Measurements from ENCODE around the gene LCTL. TPM values are rescaled to one million over a fixed set of nuclear protein-coding genes. Genes with fewer than 3 reads are reported as not detected.
"Not testable (repeated sequence)": the region's sequence is repeated elsewhere in the genome, so short reads cannot be mapped to it uniquely, and the experiment has no call there.

LCTL gene
- total and polyA plus RNA-seq, 2 donors (not counting 1 experiment from before 2014, with no cell fraction given): 0.66 to 0.96 TPM

GRCh38 chr15:66590435-66590834 is 24.6 kb upstream of the LCTL start:
- Histone ChIP-seq H3K9ac (ENCODE audit: insufficient read depth, low read length) (no peak overlapping the region), H3K9me3 (ENCODE audit: control insufficient read depth, insufficient read depth, low read depth, low read length) (no peaks in the 10 kb centered on the region), H3K36me3 (ENCODE audit: control insufficient read depth, insufficient read depth, low read length) (no peaks in the 10 kb centered on the region), H2AFZ (ENCODE audit: low read length) (no peak overlapping the region), H3K27ac (ENCODE audit: insufficient read depth, low read length) (no peak overlapping the region), H4K20me1 (ENCODE audit: control insufficient read depth, extremely low read depth, insufficient read depth, low read length) (no peaks in the 10 kb centered on the region), H3K27me3 (ENCODE audit: control insufficient read depth, insufficient read depth, low read length) (peaks cover 24% of the 10 kb centered on the region), H3K4me2 (ENCODE audit: extremely low read depth, insufficient read depth, low read length) (no peak overlapping the region), H3K4me3 (replicated peaks in 1 of 4; ENCODE audit: control extremely low read depth in 1 of 4, insufficient read depth in 1 of 4, low read depth in 3 of 4, low read length in 4 of 4) (no peak overlapping the region), H3K4me1 (ENCODE audit: control insufficient read depth, extremely low read depth, insufficient read depth, low read length) (no peaks in the 10 kb centered on the region), H3K79me2 (ENCODE audit: control insufficient read depth, insufficient read depth, low read length) (no peaks in the 10 kb centered on the region)
- DNase-seq (ENCODE audit: low read depth in 2 of 2): no peak
- no peak for TF ChIP-seq CTCF (conservative IDR thresholded peaks at IDR 0.05 in 1 of 2, IDR thresholded peaks at IDR 0.05 in 1 of 2; ENCODE audit: low read depth in 1 of 2, low read length in 2 of 2)
- TF ChIP-seq EZH2 (IDR thresholded peaks at IDR 0.05; ENCODE audit: low read length, missing control alignments): no peak

- not testable (repeated sequence) for H3K4me2 ChIP-seq (ENCODE audit: extremely low read depth, insufficient read depth, low read length); H3K9ac ChIP-seq (ENCODE audit: insufficient read depth, low read length); H3K4me1 ChIP-seq (ENCODE audit: control insufficient read depth, extremely low read depth, insufficient read depth, low read length); H3K4me3 ChIP-seq (replicated peaks in 1 of 4; ENCODE audit: control extremely low read depth in 1 of 4, insufficient read depth in 1 of 4, low read depth in 3 of 4, low read length in 4 of 4); H3K27ac ChIP-seq (ENCODE audit: insufficient read depth, low read length); H4K20me1 ChIP-seq (ENCODE audit: control insufficient read depth, extremely low read depth, insufficient read depth, low read length); H3K9me3 ChIP-seq (ENCODE audit: control insufficient read depth, insufficient read depth, low read depth, low read length); H2AFZ ChIP-seq (ENCODE audit: low read length); H3K79me2 ChIP-seq (ENCODE audit: control insufficient read depth, insufficient read depth, low read length); H3K36me3 ChIP-seq (ENCODE audit: control insufficient read depth, insufficient read depth, low read length); DNase-seq (ENCODE audit: low read depth in 2 of 2)
- peaks cover 24% of the 10 kb centered on the region for H3K27me3 ChIP-seq (ENCODE audit: control insufficient read depth, insufficient read depth, low read length)
These were observed 23.6 kb upstream of the LCTL start for GRCh38 chr15:66589429-66589828.

- Histone ChIP-seq H2AFZ (ENCODE audit: low read length) (no peak overlapping the region), H3K9me3 (ENCODE audit: control insufficient read depth, insufficient read depth, low read depth, low read length) (no peaks in the 10 kb centered on the region), H4K20me1 (ENCODE audit: control insufficient read depth, extremely low read depth, insufficient read depth, low read length) (no peaks in the 10 kb centered on the region), H3K9ac (ENCODE audit: insufficient read depth, low read length) (no peak overlapping the region), H3K4me2 (ENCODE audit: extremely low read depth, insufficient read depth, low read length) (no peak overlapping the region), H3K27me3 (ENCODE audit: control insufficient read depth, insufficient read depth, low read length) (peaks cover 28% of the 10 kb centered on the region), H3K36me3 (ENCODE audit: control insufficient read depth, insufficient read depth, low read length) (no peaks in the 10 kb centered on the region), H3K27ac (ENCODE audit: insufficient read depth, low read length) (no peak overlapping the region), H3K79me2 (ENCODE audit: control insufficient read depth, insufficient read depth, low read length) (no peaks in the 10 kb centered on the region), H3K4me3 (replicated peaks in 1 of 4; ENCODE audit: control extremely low read depth in 1 of 4, insufficient read depth in 1 of 4, low read depth in 3 of 4, low read length in 4 of 4) (no peak overlapping the region), H3K4me1 (ENCODE audit: control insufficient read depth, extremely low read depth, insufficient read depth, low read length) (no peaks in the 10 kb centered on the region)
- DNase-seq (ENCODE audit: low read depth in 2 of 2): no peak
- TF ChIP-seq CTCF (conservative IDR thresholded peaks at IDR 0.05 in 1 of 2, IDR thresholded peaks at IDR 0.05 in 1 of 2; ENCODE audit: low read depth in 1 of 2, low read length in 2 of 2): no peak
- TF ChIP-seq EZH2 (IDR thresholded peaks at IDR 0.05; ENCODE audit: low read length, missing control alignments): no peak
These were observed 23.2 kb upstream of the LCTL start for GRCh38 chr15:66588971-66589370.

Data from fibroblast of lung (primary cell).